Measurements from ENCODE around the gene BRAF.

- TF ChIP-seq CTCF (IDR thresholded peaks at IDR 0.05; ENCODE audit: control extremely low read depth in 1 of 3, insufficient read depth in 1 of 3, low read depth in 1 of 3, low read length in 3 of 3) (no peak), EZH2 (IDR thresholded peaks at IDR 0.05; ENCODE audit: low read depth, low read length, severe bottlenecking) (no peak), POLR2A (IDR thresholded peaks at IDR 0.05; ENCODE audit: control extremely low read depth in 1 of 2, low read depth in 2 of 2, low read length in 2 of 2) (no peak), EP300 (IDR thresholded peaks at IDR 0.05; ENCODE audit: borderline replicate concordance in 1 of 2, low read depth in 2 of 2, low read length in 2 of 2) (no peak), MAFK (IDR thresholded peaks at IDR 0.05; ENCODE audit: low read depth, low read length) (no peak), YY1 (IDR thresholded peaks at IDR 0.05; ENCODE audit: low read depth, low read length) (no peak), MAX (IDR thresholded peaks at IDR 0.05) (no peak), BRCA1 (IDR thresholded peaks at IDR 0.05; ENCODE audit: low read depth, low read length) (no peak), SUZ12 (IDR thresholded peaks at IDR 0.05; ENCODE audit: low read length) (no peak), ATF3 (IDR thresholded peaks at IDR 0.05; ENCODE audit: insufficient read depth, low read depth, low read length) (no peak), SP1 (IDR thresholded peaks at IDR 0.05; ENCODE audit: low read depth, low read length) (no peak), PHF8 (conservative IDR thresholded peaks at IDR 0.05; ENCODE audit: low read depth, low read length) (no peak), TCF12 (IDR thresholded peaks at IDR 0.05; ENCODE audit: low read depth, low read length) (no peak), GABPA (IDR thresholded peaks at IDR 0.05; ENCODE audit: borderline replicate concordance, insufficient read depth, low read length) (no peak)
These were observed 41.4 kb downstream of the BRAF start for GRCh38 chr7:140883378-140883777.
